Cardiac fibroblast (primary cell): ENCODE data around the gene MRC1.
A peak's percentile ranks its signal among the peaks of the same experiment; 100 is the strongest.

Experiments used
- DNase-seq, 2 donors: peaks; one replicate each; pipeline versions ENCODE4 v3.0.0 to v3.0.0-alpha.2; 2010; ENCODE audit warnings: low read depth in 2 of 2
- H3K4me3 ChIP-seq, 2 donors: replicated peaks in 1 of 2; 1 replicate in 1 of 2; 2 replicates in 1 of 2; pipeline ENCODE4 v1.5.1; 2011; ENCODE audit warnings: low read depth in 2 of 2, low read length in 2 of 2, mild to moderate bottlenecking in 2 of 2, moderate library complexity in 1 of 2
- TF ChIP-seq, protein P1 (sequence below): IDR thresholded peaks from one replicate; pipeline ENCODE4 v1.5.1; 2011; ENCODE audit warnings: low read depth, mild to moderate bottlenecking, low read length, inconsistent platforms

The MRC1 gene

DNA sequence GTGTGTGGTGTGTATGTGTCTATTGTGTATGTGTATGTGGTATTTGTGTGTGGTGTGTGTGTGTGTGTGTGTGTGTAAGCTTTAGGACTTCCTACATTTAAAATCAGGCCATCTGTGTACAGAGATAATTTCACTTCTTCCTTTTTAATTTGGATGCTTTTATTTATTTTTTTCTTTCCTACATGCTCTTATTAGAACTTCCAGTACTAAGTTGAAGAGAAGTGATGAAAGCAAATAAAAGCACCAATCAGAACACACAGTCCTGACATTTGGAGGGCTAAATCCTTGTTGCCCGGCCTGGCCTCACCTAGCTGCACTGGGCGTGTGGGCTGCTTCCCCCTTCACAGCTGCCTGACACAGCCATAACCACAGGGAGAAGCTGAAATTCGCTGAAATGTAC, 3.8 kb upstream of the MRC1 start:
- DNase-seq: no peak
- TF ChIP-seq, protein P1, sequence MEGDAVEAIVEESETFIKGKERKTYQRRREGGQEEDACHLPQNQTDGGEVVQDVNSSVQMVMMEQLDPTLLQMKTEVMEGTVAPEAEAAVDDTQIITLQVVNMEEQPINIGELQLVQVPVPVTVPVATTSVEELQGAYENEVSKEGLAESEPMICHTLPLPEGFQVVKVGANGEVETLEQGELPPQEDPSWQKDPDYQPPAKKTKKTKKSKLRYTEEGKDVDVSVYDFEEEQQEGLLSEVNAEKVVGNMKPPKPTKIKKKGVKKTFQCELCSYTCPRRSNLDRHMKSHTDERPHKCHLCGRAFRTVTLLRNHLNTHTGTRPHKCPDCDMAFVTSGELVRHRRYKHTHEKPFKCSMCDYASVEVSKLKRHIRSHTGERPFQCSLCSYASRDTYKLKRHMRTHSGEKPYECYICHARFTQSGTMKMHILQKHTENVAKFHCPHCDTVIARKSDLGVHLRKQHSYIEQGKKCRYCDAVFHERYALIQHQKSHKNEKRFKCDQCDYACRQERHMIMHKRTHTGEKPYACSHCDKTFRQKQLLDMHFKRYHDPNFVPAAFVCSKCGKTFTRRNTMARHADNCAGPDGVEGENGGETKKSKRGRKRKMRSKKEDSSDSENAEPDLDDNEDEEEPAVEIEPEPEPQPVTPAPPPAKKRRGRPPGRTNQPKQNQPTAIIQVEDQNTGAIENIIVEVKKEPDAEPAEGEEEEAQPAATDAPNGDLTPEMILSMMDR: no peak

DNA sequence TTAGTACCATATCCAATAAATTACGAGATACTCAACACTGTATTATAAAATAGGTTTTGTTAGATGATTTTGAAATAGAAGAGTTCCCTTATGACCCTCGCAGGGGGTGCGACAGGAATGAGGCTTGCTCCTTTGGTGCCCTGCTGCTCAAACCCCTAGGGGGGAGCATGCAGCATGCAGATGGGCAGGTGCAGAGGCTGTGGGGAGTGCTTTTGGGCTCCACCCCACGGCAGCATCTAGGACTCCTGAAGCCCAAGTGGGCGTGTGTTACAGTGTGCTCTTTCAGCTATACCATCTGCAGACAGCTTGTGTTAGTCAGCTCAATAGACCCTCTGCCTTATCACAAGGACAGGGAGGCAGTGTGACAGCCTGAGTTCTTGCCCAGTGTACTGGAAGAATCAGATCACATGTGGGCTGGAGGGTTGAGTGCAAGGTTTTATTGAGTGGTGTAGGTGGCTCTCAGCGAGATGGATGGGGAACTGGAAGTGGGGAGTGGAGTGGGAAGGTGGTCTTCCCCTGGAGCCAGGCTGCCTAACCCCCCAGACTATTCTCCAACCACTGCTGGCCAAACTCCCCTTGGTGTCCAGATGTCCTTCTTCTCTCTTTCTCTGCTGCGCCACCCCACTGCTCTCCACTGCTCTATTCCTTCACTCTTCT, 3.1 kb upstream of the MRC1 start:
- no peak overlapping the region for H3K4me3 ChIP-seq
- no peak for DNase-seq
- TF ChIP-seq, protein P1: no peak

More for the DNA sequence above, 3.8 kb upstream of the MRC1 start:
- no peak overlapping the region for H3K4me3 ChIP-seq

DNA sequence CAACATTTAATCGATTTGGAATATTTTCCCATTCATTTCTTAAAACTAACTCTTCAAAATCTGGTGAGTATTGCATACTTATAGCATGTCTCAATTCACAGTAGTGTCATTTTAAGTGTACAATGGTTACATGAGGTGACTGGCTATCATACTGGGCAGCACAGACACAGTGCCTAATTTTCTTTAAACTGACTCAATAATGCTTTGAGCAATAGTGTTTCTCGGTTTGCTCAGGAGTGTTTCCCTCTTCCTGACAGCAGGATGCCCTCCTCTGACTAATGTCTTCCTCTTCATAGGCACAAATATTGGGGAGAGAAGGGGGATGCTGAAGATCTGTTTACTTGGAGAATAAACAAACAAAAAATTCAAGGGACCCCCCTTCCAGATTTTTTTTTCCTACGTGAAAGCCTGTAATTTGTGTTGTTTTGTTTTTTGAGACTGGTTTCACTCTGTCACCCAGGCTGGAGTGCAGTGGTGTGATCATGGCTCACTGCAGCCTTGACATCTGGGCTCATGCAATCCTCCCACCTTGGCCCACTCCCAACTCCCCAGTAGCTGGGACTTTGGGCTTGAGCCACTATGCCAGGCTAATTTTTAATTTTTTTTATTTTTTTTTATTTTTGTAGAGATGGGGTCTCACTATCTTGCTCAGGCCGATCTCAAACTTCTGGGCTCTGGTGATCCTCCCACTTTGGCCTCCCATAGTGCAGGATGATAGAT, 2.2 kb downstream of the MRC1 start:
- peak; percentile 20 to 29 for DNase-seq
- no peak overlapping the region for H3K4me3 ChIP-seq
- TF ChIP-seq, protein P1: no peak

DNA sequence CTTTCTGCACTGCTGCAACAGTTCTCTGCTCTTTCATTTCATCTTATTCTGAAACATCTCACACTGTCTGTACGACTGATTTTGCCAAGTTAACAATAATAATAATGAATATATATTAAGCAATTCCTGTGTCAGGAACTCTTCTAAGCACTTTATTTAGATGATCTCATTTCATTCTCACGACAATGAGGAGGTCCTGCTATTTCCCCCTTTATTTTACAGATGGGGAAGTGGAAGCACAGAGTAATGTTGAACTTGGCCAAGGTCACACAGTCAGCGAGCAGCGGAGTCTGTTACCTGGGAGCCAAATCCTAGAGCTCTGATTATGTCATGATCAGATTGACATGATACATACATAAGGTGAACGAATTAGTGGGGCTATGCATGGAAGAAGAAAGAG, 5.8 kb downstream of the MRC1 start:
- no peak for DNase-seq
- TF ChIP-seq, protein P1: no peak
- no peak overlapping the region for H3K4me3 ChIP-seq

DNA sequence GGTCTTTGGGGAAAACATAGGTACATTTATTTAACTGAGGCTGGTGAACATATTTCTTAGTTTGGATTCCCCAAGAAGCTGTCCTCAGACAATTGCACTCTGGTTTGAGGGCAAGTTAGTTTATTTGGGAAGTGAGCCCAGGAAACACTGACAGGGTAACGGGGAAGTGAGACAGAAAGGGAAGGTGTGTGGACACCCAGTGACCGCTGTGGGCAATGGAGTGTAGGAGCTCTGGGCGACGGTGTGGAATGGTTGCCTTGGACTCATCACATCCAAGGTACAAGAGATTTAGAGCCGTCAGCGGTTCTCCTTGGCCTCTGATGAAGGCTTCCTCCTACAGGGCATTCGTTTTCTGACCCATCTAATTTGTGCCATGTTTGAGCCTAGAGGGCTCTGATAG, 7.1 kb downstream of the MRC1 start:
- TF ChIP-seq, protein P1: no peak
- no peak for DNase-seq
- H3K4me3 ChIP-seq: no peak overlapping the region

DNA sequence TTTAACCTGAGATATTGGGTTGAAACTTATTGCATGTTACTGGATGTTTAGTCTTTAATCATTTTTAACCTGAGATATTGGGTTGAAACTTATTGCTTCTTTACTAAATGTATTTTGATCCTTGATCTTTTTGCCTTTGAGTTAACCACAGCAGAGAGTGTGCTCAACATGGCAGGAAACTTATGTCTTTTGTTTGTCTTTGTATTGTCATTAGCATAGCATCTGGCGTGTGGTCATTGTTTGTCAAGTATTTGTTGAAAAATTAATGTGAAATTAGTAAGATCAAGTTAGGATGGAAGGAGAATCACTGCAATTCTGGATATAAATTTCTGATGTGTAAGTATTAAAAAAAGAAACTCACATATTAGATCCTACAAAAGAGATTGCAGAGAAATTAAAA, 8.2 kb downstream of the MRC1 start:
- H3K4me3 ChIP-seq: no peak overlapping the region

More for the DNA sequence above, 8.2 kb downstream of the MRC1 start:
- TF ChIP-seq, protein P1: no peak
- no peak for DNase-seq
